ENCODE results near the gene PSD4. TPM values are rescaled to one million over a fixed set of nuclear protein-coding genes. Genes with fewer than 3 reads are reported as not detected.

PSD4 gene
- total and polyA plus RNA-seq, 10 of the 15 experiments (the other 5 are each of a cell fraction or from before 2014, with no cell fraction given), result 0.68 to 114 (median 35.1) TPM

- TF ChIP-seq GATAD2B (conservative IDR thresholded peaks at IDR 0.05; ENCODE audit: low read depth) (no peak), POLR2AphosphoS5 (IDR thresholded peaks at IDR 0.05; ENCODE audit: low read length) (no peak), SREBF1 (IDR thresholded peaks at IDR 0.05; ENCODE audit: low read length) (no peak), POLR2AphosphoS2 (IDR thresholded peaks at IDR 0.05; ENCODE audit: low read depth, low read length) (no peak), NBN (IDR thresholded peaks at IDR 0.05) (no peak), SMARCA5 (IDR thresholded peaks at IDR 0.05) (0 out of 2 replicates have a peak, but pooled peaks have one; percentile 12), NFIC (IDR thresholded peaks at IDR 0.05; ENCODE audit: low read depth, low read length) (peak; percentile 67; the same call in 1 of the 2 replicates), DPF2 (IDR thresholded peaks at IDR 0.05) (no peak), FOXM1 (IDR thresholded peaks at IDR 0.05; ENCODE audit: low read depth, low read length) (0 out of 2 replicates have a peak, but pooled peaks have one; percentile 30), JUND (IDR thresholded peaks at IDR 0.05; ENCODE audit: low read depth, low read length) (no peak), SUPT20H (IDR thresholded peaks at IDR 0.05; ENCODE audit: borderline replicate concordance, control insufficient read depth, low read depth, low read length) (no peak), BHLHE40 (IDR thresholded peaks at IDR 0.05; ENCODE audit: borderline replicate concordance in 1 of 2, low read depth in 2 of 2, low read length in 1 of 2) (peak; percentile 82 to 85), ATF7 (IDR thresholded peaks at IDR 0.05; ENCODE audit: low read depth) (no peak), MEF2B (IDR thresholded peaks at IDR 0.05; ENCODE audit: partially characterized antibody, poor library complexity, severe bottlenecking) (no peak), POU2F2 (IDR thresholded peaks at IDR 0.05; ENCODE audit: borderline replicate concordance, low read depth, low read length) (no peak), IRF4 (IDR thresholded peaks at IDR 0.05; ENCODE audit: low read depth, low read length) (no peak), CREB1 (IDR thresholded peaks at IDR 0.05; ENCODE audit: low read depth) (no peak), NFYA (IDR thresholded peaks at IDR 0.05; ENCODE audit: borderline replicate concordance, low read depth, low read length) (no peak), CEBPB (IDR thresholded peaks at IDR 0.05; ENCODE audit: borderline replicate concordance in 1 of 2, low read depth in 2 of 2, low read length in 2 of 2) (no peak)
- TF ChIP-seq, protein P1, sequence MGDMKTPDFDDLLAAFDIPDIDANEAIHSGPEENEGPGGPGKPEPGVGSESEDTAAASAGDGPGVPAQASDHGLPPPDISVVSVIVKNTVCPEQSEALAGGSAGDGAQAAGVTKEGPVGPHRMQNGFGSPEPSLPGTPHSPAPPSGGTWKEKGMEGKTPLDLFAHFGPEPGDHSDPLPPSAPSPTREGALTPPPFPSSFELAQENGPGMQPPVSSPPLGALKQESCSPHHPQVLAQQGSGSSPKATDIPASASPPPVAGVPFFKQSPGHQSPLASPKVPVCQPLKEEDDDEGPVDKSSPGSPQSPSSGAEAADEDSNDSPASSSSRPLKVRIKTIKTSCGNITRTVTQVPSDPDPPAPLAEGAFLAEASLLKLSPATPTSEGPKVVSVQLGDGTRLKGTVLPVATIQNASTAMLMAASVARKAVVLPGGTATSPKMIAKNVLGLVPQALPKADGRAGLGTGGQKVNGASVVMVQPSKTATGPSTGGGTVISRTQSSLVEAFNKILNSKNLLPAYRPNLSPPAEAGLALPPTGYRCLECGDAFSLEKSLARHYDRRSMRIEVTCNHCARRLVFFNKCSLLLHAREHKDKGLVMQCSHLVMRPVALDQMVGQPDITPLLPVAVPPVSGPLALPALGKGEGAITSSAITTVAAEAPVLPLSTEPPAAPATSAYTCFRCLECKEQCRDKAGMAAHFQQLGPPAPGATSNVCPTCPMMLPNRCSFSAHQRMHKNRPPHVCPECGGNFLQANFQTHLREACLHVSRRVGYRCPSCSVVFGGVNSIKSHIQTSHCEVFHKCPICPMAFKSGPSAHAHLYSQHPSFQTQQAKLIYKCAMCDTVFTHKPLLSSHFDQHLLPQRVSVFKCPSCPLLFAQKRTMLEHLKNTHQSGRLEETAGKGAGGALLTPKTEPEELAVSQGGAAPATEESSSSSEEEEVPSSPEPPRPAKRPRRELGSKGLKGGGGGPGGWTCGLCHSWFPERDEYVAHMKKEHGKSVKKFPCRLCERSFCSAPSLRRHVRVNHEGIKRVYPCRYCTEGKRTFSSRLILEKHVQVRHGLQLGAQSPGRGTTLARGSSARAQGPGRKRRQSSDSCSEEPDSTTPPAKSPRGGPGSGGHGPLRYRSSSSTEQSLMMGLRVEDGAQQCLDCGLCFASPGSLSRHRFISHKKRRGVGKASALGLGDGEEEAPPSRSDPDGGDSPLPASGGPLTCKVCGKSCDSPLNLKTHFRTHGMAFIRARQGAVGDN (IDR thresholded peaks at IDR 0.05), result no peak
- TF ChIP-seq, protein P2, sequence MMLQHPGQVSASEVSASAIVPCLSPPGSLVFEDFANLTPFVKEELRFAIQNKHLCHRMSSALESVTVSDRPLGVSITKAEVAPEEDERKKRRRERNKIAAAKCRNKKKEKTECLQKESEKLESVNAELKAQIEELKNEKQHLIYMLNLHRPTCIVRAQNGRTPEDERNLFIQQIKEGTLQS (IDR thresholded peaks at IDR 0.05; ENCODE audit: borderline replicate concordance, extremely low read depth, low read depth, low read length), result no peak
- TF ChIP-seq, protein P3, sequence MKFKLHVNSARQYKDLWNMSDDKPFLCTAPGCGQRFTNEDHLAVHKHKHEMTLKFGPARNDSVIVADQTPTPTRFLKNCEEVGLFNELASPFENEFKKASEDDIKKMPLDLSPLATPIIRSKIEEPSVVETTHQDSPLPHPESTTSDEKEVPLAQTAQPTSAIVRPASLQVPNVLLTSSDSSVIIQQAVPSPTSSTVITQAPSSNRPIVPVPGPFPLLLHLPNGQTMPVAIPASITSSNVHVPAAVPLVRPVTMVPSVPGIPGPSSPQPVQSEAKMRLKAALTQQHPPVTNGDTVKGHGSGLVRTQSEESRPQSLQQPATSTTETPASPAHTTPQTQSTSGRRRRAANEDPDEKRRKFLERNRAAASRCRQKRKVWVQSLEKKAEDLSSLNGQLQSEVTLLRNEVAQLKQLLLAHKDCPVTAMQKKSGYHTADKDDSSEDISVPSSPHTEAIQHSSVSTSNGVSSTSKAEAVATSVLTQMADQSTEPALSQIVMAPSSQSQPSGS (IDR thresholded peaks at IDR 0.05; ENCODE audit: low read length), result 0 out of 2 replicates have a peak, but pooled peaks have one; percentile 41
- TF ChIP-seq, protein P4, sequence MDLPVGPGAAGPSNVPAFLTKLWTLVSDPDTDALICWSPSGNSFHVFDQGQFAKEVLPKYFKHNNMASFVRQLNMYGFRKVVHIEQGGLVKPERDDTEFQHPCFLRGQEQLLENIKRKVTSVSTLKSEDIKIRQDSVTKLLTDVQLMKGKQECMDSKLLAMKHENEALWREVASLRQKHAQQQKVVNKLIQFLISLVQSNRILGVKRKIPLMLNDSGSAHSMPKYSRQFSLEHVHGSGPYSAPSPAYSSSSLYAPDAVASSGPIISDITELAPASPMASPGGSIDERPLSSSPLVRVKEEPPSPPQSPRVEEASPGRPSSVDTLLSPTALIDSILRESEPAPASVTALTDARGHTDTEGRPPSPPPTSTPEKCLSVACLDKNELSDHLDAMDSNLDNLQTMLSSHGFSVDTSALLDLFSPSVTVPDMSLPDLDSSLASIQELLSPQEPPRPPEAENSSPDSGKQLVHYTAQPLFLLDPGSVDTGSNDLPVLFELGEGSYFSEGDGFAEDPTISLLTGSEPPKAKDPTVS (IDR thresholded peaks at IDR 0.05; ENCODE audit: low read depth, low read length), result no peak
Measured at GRCh38 chr2:113124181-113124961, 49.4 kb upstream of the PSD4 start (continued).

Data from GM12878 (cell line).